Ramos (cell line): ENCODE results near the gene TGFB1I1.
"Not testable (repeated sequence)": the region's sequence is repeated elsewhere in the genome, so short reads cannot be mapped to it uniquely, and the experiment has no call there.

Experiments
- in situ Hi-C: fragments of 300-500 bp; cut with MboI; formaldehyde crosslinking; loops from one replicate; pipeline ENCODE4 v1.14.3; 2022; ENCODE audit warnings: low sequenced_read_pairs; ENCODE audit not compliant: unreplicated experiment

Gene TGFB1I1

GRCh38 chr16:31466381-31466841 lies 5.5 kb upstream of the TGFB1I1 start:
- in situ Hi-C loops, result no loop called here

DNA sequence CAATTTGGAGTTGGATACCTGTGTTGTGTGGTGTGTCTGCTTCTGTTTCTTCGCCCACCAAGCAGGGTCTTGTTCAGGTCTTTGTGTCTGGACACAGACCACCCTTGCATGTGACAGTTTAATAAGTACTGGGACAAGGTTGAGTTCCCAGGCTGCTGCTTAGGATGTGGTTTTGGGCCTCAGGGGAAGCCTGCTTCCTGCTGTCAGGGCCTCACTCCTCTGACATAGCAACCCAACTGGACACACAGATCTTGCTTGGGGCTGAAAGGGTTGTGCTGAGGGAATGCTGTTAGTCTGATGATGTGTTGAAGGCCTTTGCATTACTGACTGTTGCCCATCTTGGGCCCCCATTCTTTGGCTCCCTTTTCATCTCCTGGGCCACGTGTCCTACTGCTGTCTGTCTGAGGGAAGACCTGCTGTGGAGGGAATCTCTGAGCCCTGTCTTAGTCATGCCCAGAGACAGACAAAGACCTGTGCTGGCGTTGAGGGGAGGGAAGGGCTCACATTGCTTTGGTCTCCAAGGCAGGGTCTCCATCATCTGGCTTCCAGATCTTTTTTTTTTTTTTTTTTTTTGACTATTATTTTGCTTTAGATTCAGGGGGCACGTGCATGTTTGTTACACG lies 4.7 kb upstream of the TGFB1I1 start:
- in situ Hi-C loops, result no loop called here

- in situ Hi-C loops, result no loop called here
Measured at GRCh38 chr16:31467858-31468257, 4.1 kb upstream of the TGFB1I1 start.

DNA sequence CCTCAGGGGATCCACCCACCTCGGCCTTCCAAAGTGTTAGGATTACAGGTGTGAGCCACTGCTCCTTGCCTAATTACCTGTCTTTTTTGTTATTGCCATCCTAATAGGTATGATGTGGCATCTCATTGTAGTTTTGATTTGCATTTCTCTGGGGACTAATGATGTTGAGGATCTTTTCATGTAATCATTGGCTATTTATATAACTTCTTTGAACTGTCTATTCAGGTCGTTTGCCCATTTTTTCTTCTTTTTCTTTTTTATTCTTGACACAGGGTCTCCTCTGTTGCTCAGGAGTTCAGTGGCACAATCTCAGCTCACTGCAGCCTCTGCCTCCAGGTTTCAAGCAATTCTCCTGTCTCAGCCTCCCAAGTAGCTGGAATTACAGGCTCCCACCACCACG lies 1.3 kb upstream of the TGFB1I1 start:
- in situ Hi-C loops, result no loop called here

DNA sequence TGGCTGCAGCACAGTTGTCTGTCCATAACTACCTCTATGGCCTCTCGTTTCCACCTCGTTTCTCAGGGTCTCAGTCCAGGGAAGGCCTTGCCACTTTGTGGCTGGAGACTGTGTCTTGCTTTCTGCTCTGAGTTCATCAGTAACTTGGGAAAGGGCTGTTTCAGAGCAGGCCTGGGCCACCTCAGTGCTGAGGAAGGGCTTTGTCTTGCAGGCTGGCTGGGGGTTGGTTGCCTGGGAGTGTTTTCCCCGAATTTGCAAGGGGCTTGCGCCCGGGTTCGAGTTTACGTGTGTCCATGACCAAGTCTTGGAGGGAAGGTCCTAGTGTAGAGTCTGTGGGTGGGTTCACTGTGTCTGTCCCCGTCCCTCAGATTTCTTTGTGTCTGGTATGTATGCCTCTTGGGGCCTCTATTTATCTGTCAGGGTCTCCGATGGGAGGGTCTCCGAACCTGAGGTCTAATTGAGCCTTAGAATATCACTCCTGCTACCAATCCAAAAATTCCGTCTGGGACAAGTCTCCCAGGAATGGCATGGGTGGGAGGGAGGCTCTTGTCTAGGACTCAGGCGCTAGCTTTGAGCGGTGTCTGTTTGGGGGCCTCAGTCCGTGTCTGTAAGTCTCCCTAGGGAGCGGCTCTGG lies 594 bp upstream of the TGFB1I1 start:
- in situ Hi-C loops, result no loop called here

- in situ Hi-C loops, result no loop called here
Measured at GRCh38 chr16:31472709-31473203, 804 bp downstream of the TGFB1I1 start.

DNA sequence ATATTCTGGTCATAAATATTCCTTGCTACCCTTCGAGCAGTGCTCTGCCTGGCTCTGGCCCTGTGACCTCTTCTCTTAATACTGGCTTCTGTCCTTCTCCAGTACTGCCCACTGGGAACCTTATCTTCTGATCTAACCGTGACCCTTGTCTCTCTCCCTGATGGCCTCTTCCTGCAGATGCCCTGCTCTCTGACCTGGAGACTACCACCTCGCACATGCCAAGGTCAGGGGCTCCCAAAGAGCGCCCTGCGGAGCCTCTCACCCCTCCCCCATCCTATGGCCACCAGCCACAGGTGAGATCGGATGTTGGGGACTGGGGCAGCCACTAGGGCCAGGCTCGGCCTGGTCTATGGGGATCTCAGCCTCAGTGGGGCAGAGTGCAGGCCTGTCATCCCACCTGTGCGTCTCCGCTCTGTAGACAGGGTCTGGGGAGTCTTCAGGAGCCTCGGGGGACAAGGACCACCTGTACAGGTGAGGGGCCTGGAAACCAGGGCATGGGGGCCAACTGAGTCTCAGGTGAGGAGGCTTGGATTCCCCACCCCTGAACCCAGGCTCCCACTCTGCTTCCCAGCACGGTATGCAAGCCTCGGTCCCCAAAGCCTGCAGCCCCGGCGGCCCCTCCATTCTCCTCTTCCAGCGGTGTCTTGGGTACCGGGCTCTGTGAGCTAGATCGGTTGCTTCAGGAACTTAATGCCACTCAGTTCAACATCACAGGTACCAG lies 1.5 kb downstream of the TGFB1I1 start:
- in situ Hi-C loops, result no loop called here

DNA sequence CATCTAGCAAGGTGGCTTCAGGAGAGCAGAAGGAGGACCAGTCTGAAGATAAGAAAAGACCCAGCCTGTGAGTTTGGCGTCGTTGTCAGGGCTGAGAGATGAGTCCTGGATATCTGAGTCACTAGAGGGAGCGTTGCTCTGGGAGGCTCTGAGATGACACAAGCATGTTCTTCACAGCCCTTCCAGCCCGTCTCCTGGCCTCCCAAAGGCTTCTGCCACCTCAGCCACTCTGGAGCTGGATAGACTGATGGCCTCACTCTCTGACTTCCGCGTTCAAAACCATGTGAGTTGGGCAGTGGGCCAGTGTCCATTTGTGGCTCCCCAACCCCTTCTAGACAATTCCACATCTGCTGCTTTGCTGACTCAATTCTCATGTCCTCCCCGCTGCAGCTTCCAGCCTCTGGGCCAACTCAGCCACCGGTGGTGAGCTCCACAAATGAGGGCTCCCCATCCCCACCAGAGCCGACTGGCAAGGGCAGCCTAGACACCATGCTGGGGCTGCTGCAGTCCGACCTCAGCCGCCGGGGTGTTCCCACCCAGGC lies 2.3 kb downstream of the TGFB1I1 start:
- in situ Hi-C loops, result no loop called here

GRCh38 chr16:31474773-31475738 lies 3.1 kb downstream of the TGFB1I1 start:
- in situ Hi-C loops, result no loop called here

GRCh38 chr16:31475946-31476302 lies 4.0 kb downstream of the TGFB1I1 start:
- in situ Hi-C loops, result no loop called here

GRCh38 chr16:31476303-31477219 lies 4.6 kb downstream of the TGFB1I1 start:
- in situ Hi-C loops, result no loop called here

DNA sequence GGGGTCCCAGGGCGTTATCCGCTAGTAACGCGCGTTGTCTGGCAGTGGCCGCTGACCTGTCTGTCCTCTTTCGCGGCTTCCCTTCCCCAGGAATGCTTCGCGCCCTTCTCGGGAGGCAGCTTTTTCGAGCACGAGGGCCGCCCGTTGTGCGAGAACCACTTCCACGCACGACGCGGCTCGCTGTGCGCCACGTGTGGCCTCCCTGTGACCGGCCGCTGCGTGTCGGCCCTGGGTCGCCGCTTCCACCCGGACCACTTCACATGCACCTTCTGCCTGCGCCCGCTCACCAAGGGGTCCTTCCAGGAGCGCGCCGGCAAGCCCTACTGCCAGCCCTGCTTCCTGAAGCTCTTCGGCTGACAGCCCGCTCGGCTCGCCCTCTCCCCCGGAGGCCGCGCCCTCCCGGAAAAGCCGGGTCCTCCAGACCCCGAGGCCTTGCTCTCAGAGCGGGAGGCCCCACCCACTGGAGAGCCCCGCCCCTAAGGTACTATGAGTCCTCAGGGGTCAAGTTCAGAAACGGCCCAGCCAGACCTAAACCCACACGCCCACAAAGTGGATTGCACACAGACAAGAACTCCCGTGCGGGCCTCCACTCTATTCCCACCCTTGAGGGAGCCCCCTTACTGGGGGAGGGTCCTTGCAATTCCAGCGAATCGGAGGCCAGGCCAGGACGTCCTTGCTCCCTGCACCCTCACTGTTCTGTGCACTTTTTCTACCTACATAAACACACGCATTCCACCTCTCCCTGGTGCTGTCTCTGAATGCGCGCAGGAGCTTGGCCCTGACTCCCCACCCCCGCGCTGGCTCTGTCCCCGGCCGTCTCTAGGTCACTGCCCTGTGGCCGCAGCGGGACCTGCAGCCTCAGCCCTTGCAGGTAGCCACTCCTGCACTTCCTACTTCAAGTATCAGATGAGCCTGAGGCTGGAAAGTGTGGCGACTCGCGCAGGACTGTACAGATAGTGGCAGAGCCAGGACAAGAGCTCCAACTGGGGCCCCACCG lies 5.6 kb downstream of the TGFB1I1 start:
- in situ Hi-C loops, result no loop called here

DNA sequence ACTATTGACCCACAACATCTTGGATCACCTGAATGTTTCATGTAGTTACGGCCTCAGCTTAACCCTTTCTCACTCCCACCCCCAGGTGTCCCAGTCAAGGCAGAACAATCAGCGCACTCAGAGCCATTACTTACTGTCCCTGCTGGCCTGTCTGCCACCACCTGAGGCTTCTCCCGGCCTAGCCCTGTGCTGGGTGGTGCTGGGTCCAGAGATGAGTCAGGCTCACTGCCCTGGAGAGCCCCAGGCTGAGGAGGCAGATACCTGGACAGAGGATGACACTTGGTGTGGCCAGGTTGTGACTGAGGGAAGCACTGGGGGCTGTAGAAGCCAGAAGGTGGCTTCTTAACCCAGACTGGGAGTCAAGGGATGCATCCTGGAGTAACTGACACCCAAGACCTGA lies 7.0 kb downstream of the TGFB1I1 start:
- in situ Hi-C loops, result no loop called here

- in situ Hi-C loops, result no loop called here
Measured at GRCh38 chr16:31479751-31480150, 7.8 kb downstream of the TGFB1I1 start.

DNA sequence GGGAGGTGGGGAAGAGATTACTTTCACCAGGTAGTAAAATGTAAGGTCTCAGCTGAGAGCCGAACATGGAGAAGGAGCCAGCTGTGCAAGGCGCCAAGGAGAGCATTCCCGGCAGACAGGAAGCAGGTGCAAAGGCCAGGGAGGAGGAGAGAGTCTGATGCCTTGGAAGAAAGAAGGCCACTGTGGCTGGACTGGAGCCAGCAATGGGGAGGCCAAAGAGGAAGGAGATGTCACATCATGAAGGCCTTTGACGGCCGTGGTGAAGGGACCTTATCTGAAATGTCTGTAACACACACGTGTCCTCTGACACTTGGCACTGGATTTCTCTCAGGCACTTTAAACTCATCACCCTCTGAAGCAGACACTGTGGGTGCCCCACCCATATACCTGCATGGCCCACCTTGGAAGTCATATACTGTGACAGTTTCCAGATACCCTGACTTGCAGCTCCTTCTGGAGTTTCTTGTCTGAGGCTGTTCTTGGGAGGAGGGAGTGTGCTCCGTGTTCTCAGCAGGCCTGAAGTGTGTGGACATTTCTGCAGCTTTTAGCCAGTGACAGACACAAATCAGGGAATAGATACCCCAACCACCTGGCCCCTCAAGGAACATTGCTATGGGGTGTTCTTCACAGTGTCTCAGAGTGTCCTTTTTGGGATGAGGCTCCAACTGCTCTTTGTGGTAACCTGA lies 9.0 kb downstream of the TGFB1I1 start:
- in situ Hi-C loops, result no loop called here

- in situ Hi-C loops, result no loop called here
Measured at GRCh38 chr16:31483081-31483480, 11.1 kb downstream of the TGFB1I1 start, which contains the start of gene SLC5A2. SLC5A2 (plus strand) TSS chr16:31483123; CDS start chr16:31483137, 14 bp downstream.

GRCh38 chr16:31484048-31484447 lies 12.1 kb downstream of the TGFB1I1 start:
- in situ Hi-C loops, result not testable (repeated sequence)
